Measurements from ENCODE around the gene SNAPC1. TPM values are rescaled to one million over a fixed set of nuclear protein-coding genes. Genes with fewer than 3 reads are reported as not detected.
A peak's percentile ranks its signal among the peaks of the same experiment; 100 is the strongest.
"Not testable (repeated sequence)": the region's sequence is repeated elsewhere in the genome, so short reads cannot be mapped to it uniquely, and the experiment has no call there.

Gene SNAPC1
- total RNA-seq, 1 donor from 2014 or later = 6.2 TPM

- H3K27ac ChIP-seq = no peak overlapping the region
- intact Hi-C loops (cut with DNase I) = no loop called here
- H3K4me3 ChIP-seq = no peak overlapping the region
- no peaks in the 10 kb centered on the region for H3K27me3 ChIP-seq
- peaks cover 94% of the 10 kb centered on the region for H3K36me3 ChIP-seq
- no peak for DNase-seq
- no peaks in the 10 kb centered on the region for H3K4me1 ChIP-seq
- TF ChIP-seq CTCF (IDR thresholded peaks at IDR 0.05) = no peak
- H3K9me3 ChIP-seq = no peaks in the 10 kb centered on the region
- no peak for ATAC-seq
Measured at GRCh38 chr14:61742371-61742770, 19.8 kb upstream of the SNAPC1 start.

GRCh38 chr14:61744238-61744637 is 18.0 kb upstream of the SNAPC1 start:
- Histone ChIP-seq H3K36me3 (peaks cover 83% of the 10 kb centered on the region), H3K4me1 (no peaks in the 10 kb centered on the region), H3K27ac (no peak overlapping the region), H3K9me3 (no peaks in the 10 kb centered on the region), H3K4me3 (no peak overlapping the region), H3K27me3 (no peaks in the 10 kb centered on the region)
- intact Hi-C loops (cut with DNase I) = no loop called here
- DNase-seq (no peak), ATAC-seq (no peak)
- no peak for TF ChIP-seq CTCF (IDR thresholded peaks at IDR 0.05)

- H3K4me1 ChIP-seq; H3K4me3 ChIP-seq; ATAC-seq; intact Hi-C loops (cut with DNase I); DNase-seq; H3K27ac ChIP-seq; H3K9me3 ChIP-seq; H3K27me3 ChIP-seq: not testable (repeated sequence)
- peaks cover 69% of the 10 kb centered on the region for H3K36me3 ChIP-seq
Measured at GRCh38 chr14:61746346-61746745, 15.9 kb upstream of the SNAPC1 start.

GRCh38 chr14:61746881-61747280 is 15.3 kb upstream of the SNAPC1 start:
- Histone ChIP-seq H3K36me3 (peaks cover 63% of the 10 kb centered on the region), H3K4me3 (no peak overlapping the region), H3K27ac (no peak overlapping the region), H3K27me3 (no peaks in the 10 kb centered on the region), H3K9me3 (no peaks in the 10 kb centered on the region), H3K4me1 (peaks cover 10% of the 10 kb centered on the region)
- no peak for ATAC-seq
- no peak for TF ChIP-seq CTCF (IDR thresholded peaks at IDR 0.05)
- intact Hi-C loops (cut with DNase I) = no loop called here
- no peak for DNase-seq

- H3K27ac ChIP-seq = no peak overlapping the region
- no peak for DNase-seq
- no peak for ATAC-seq
- no peak overlapping the region for H3K4me3 ChIP-seq
- no peak for TF ChIP-seq CTCF (IDR thresholded peaks at IDR 0.05)
- intact Hi-C loops (cut with DNase I) = no loop called here
- peaks cover 59% of the 10 kb centered on the region for H3K36me3 ChIP-seq
- no peaks in the 10 kb centered on the region for H3K27me3 ChIP-seq
- H3K9me3 ChIP-seq = no peaks in the 10 kb centered on the region
- peaks cover 10% of the 10 kb centered on the region for H3K4me1 ChIP-seq
Measured at GRCh38 chr14:61747342-61747741, 14.9 kb upstream of the SNAPC1 start.

GRCh38 chr14:61749264-61749663 is 13.0 kb upstream of the SNAPC1 start:
- Histone ChIP-seq H3K36me3 (peaks cover 40% of the 10 kb centered on the region), H3K4me1 (peaks cover 10% of the 10 kb centered on the region), H3K9me3 (no peaks in the 10 kb centered on the region), H3K4me3 (no peak overlapping the region), H3K27ac (no peak overlapping the region), H3K27me3 (no peaks in the 10 kb centered on the region)
- ATAC-seq = peak; percentile 54
- intact Hi-C loops (cut with DNase I) = no loop called here
- DNase-seq = no peak
- no peak for TF ChIP-seq CTCF (IDR thresholded peaks at IDR 0.05)

Data from upper lobe of right lung (tissue), 1 donor.